Ureter (tissue), 1 donor: ENCODE results near the gene TTLL8. TPM values are rescaled to one million over a fixed set of nuclear protein-coding genes. Genes with fewer than 3 reads are reported as not detected.

Experiments
- DNase-seq: peaks from one replicate; pipeline ENCODE4 v3.0.0-alpha.2; 2020; ENCODE audit warnings: low spot score
- total RNA-seq: library from RNA; stranded (reverse); gene quantifications from one replicate; pipeline ENCODE4 v1.2.4, GENCODE V29; 2023
- donor health status: DM: yes; HTN: yes; CAD: no.

Gene TTLL8
- total RNA-seq, 1 donor from 2014 or later, result not detected

DNA sequence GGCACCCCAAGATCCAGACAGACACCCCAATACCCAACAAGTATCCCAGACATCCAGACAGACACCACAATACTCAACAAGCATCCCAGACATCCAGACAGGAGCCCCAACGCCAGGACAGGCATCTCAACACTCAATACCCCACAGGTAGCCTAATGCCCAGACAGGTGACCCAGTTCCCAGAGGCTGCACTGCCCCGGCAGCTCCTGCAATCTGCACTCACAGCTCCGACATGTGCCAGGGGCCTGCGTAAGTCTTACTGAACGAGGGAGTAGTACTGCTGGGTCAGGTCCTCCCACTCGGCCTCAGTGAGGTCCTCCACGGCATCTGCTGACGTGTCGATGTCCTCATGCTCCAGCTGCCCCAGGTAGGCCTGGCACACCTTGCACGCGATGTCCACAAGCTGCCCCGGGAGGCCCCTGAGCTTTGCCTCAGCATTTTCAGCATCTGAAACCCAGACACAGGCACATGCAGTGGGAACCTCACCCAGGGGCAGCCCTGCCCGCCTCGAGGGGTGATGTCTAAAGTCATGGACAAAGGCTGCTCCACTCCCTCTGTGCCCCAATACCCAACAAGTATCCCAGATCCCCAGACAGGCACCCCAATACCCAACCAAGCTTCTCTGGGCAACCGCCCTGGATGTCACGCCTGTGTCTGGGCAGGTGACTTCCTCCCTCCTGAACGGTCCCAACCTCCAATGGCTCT lies 16.6 kb downstream of the TTLL8 start:
- DNase-seq, result no peak

DNA sequence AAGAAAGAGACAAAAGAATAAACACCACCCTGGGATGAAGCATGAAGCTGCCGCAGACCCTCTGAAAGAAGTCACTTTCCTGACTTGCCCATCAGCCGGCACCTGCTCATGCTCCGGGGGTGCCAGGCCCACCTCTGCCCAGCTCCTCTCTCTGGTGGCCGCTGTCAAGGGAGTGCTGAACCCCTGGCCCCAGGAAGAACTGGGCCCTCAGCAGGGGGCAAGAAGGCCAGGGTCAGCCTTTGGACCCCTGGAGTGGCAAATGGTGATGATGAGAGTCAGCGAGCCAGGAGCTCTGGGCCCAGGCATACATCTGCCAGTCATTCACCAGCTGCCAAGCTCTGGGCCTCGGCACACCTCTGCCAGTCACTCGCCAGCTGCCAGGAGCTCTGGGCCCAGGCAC lies 17.4 kb downstream of the TTLL8 start:
- DNase-seq, result no peak

DNA sequence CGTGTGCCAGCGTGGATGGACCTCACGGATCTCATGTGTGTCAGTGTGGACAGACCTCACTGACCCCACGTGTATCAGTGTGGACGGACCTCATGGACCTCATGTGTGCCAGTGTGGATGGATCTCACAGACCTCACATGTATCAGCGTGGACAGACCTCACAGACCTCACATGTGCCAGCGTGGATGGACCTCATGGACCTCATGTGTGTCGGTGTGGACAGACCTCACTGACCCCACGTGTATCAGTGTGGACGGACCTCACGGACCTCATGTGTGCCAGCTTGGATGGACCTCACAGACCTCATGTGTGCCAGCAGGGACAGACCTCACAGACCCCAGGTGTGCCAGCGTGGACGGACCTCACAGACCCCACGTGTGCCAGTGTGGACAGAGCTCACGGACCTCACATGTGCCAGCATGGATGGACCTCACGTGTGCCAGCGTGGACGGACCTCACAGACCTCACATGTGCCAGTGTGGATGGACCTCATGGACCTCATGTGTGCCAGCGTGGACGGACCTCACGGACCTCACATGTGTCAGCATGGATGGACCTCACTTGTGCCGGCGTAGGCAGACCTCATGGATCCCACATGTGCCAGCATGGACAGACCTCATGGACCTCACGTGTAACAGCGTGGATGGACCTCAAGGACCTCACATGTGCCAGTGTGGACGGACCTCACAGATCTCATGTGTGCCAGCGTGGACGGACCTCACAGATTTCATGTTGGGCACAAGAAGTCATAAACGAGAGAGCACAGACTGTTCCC lies 18.2 kb downstream of the TTLL8 start:
- no peak for DNase-seq

DNA sequence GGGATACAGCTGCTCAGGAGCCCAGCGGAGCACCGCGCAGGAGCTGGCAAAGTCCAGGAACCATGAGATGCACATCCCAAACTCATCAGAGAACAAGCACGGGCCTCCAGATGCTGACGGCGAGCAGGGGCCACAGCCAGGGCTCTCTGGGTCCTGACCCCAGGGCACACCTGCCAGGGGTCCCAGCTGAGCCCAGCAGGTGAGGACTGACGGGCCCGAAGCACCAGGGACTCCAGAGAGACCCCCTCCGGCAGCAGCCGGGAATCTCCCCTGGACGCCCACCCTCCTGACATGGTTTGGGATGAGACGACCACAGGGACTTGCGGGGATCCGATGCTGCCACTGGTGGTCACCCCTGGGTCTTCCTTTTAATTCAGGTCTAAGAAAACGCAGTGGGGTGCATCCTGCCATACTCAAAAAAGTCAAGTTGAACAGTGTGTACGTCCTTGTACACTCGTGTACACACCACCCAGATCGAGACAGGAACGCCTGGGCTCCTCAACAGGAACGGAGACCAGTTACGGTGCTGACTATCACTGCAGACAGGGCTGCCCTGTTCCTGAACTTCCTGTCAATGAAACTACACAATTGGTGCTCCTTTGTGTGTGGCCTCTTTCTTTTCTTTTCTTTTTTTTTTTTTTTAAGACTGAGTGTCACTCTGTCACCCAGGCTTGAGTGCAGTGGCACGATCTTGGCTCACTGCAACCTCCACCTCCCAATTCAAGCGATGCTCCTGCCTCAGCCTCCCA lies 21.9 kb downstream of the TTLL8 start:
- no peak for DNase-seq

- DNase-seq, result no peak
These were observed 22.8 kb downstream of the TTLL8 start for GRCh38 chr22:50035131-50035881.

- no peak for DNase-seq
These were observed 23.7 kb downstream of the TTLL8 start for GRCh38 chr22:50034126-50035081.

- DNase-seq, result no peak
These were observed 25.0 kb downstream of the TTLL8 start for GRCh38 chr22:50032941-50033601.

- no peak for DNase-seq
These were observed 25.8 kb downstream of the TTLL8 start for GRCh38 chr22:50032109-50032871.

- no peak for DNase-seq
These were observed 26.7 kb downstream of the TTLL8 start for GRCh38 chr22:50031189-50032091.

- DNase-seq, result no peak
These were observed 27.6 kb downstream of the TTLL8 start for GRCh38 chr22:50030297-50031188.

GRCh38 chr22:50027639-50028537 lies 30.2 kb downstream of the TTLL8 start:
- peak; percentile 37 for DNase-seq

DNA sequence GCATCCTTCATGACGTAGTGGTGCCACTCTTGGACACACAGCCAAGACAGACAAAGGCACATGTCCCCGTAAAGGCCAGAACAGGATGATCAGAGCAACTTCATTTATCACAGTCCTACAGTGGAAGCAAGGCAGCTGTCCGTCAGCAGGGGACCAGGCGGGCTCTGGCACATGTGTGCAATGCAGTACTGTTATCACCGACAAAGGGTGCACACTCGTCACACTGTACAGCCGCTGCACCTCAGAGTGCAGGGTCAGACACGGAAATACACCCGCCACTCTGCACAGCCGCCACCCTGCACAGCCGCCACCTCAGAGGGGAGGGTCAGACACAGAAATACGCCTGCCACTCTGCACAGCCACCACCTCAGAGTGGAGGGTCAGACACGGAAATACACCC lies 32.1 kb downstream of the TTLL8 start:
- no peak for DNase-seq

- no peak for DNase-seq
These were observed 35.8 kb downstream of the TTLL8 start for GRCh38 chr22:50022171-50022819.

GRCh38 chr22:50020606-50021005 lies 37.5 kb downstream of the TTLL8 start:
- DNase-seq, result no peak

DNA sequence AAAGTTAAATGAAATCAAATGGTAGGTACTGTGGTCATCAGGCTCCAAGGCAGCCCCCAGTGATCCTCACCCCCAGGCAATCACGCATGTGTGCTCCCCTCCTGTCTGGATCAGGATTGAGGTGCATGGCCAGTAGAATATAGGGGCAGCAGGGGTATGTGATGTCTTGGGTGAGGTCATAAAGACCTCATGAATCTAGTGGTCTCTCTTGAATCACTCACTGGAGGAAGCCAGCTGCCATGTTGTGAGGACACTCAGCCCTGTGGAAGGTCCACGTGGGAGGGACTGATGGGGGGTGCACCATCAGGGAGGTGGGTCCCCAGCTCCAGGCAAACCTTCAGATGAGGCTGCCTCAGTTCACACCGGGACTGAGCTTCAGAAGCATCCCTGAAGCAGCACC lies 38.8 kb downstream of the TTLL8 start:
- no peak for DNase-seq
